Loucy (cell line): ENCODE results near the gene MOSPD2.

ENCODE experiments used
- H2AFZ ChIP-seq: fragments of 200-600 bp; sonication (generic); 2 replicates; pipeline ENCODE4 v1.6.0; 2016; ENCODE audit warnings: antibody characterized with exemption, mild to moderate bottlenecking, low read length, moderate library complexity
- H3F3A ChIP-seq: fragments of 200-600 bp; 2 replicates; pipeline ENCODE4 v1.6.0; 2016; ENCODE audit warnings: antibody characterized with exemption, low read depth, mild to moderate bottlenecking
- H3K27me3 ChIP-seq: fragments of 200-600 bp; sonication (generic); 2 replicates; pipeline ENCODE4 v1.6.1; 2014; ENCODE audit warnings: low read length, mild to moderate bottlenecking; ENCODE audit not compliant: insufficient read depth, poor library complexity, severe bottlenecking
- H3K36me3 ChIP-seq: fragments of 200-600 bp; sonication (generic); 2 replicates; pipeline ENCODE4 v1.6.1; 2016; ENCODE audit warnings: low read length; ENCODE audit not compliant: insufficient read depth
- H3K4me1 ChIP-seq: fragments of 200-600 bp; sonication (generic); 2 replicates; pipeline ENCODE4 v1.5.1; 2014; ENCODE audit warnings: low read length, mild to moderate bottlenecking; ENCODE audit not compliant: insufficient read depth, poor library complexity, severe bottlenecking
- H3K4me2 ChIP-seq: fragments of 200-600 bp; sonication (generic); 2 replicates; pipeline ENCODE4 v1.6.0; 2014; ENCODE audit warnings: antibody characterized with exemption, low read length, low read depth, mild to moderate bottlenecking; ENCODE audit not compliant: poor library complexity, severe bottlenecking
- H3K4me3 ChIP-seq: fragments of 200-600 bp; sonication (generic); 2 replicates; pipeline ENCODE4 v1.5.1; 2014; ENCODE audit warnings: low read length, mild to moderate bottlenecking, mixed read lengths; ENCODE audit not compliant: poor library complexity, severe bottlenecking
- H3K79me2 ChIP-seq: fragments of 200-600 bp; sonication (generic); 2 replicates; pipeline ENCODE4 v1.6.1; 2014; ENCODE audit warnings: low read length; ENCODE audit not compliant: insufficient read depth
- H3K9ac ChIP-seq: fragments of 200-600 bp; sonication (generic); 2 replicates; pipeline ENCODE4 v1.6.0; 2014; ENCODE audit warnings: mild to moderate bottlenecking, low read depth, low read length, moderate library complexity; ENCODE audit not compliant: poor library complexity, severe bottlenecking
- H3K9me2 ChIP-seq: fragments of 200-600 bp; sonication (generic); replicated peaks from 2 replicates; pipeline ENCODE4 v1.6.1; 2016; ENCODE audit warnings: low read depth, low read length, mixed read lengths
- H3K9me3 ChIP-seq: fragments of 200-600 bp; sonication (generic); 2 replicates; pipeline ENCODE4 v1.6.1; 2014; ENCODE audit warnings: mild to moderate bottlenecking, antibody characterized with exemption, low read length, low read depth; ENCODE audit not compliant: insufficient read depth
- H4K20me1 ChIP-seq: fragments of 200-600 bp; sonication (generic); 2 replicates; pipeline ENCODE4 v1.6.0; 2014; ENCODE audit warnings: antibody characterized with exemption, low read length, mild to moderate bottlenecking; ENCODE audit not compliant: insufficient read depth, poor library complexity, severe bottlenecking
- EZH2phosphoT487 ChIP-seq: fragments of 200-600 bp; IDR thresholded peaks from 2 replicates; pipeline ENCODE4 v1.6.1; 2018; ENCODE audit warnings: antibody characterized with exemption, mild to moderate bottlenecking, moderate library complexity, borderline replicate concordance
- TF ChIP-seq, protein P1 (sequence below): fragments of 200-600 bp; sonication (generic); conservative IDR thresholded peaks from 2 replicates; pipeline ENCODE4 v1.5.1; 2014; ENCODE audit warnings: mild to moderate bottlenecking, antibody characterized with exemption, low read length

The MOSPD2 gene

DNA sequence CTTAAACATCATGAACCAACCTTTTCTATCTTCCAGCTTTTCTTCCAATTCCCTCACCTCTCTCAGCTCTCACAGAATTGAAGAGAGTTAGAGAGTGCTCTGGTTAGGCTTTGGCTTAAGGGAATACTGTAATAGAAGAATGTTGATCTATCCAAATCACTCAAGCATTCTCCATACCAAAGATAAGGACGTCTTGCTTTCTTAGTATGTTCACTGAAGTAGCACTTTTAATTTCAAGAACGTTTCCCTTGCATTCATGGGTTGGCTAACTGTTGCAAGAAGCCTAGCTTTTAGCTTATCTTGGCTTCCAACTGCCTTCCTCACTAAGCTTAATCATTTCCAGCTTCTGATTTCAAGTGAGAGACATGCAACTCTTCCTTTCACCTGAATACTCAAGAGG lies 43.6 kb upstream of the MOSPD2 start:
- Histone ChIP-seq H3K9me2 (no peaks in the 10 kb centered on the region), H4K20me1 (no peaks in the 10 kb centered on the region)

DNA sequence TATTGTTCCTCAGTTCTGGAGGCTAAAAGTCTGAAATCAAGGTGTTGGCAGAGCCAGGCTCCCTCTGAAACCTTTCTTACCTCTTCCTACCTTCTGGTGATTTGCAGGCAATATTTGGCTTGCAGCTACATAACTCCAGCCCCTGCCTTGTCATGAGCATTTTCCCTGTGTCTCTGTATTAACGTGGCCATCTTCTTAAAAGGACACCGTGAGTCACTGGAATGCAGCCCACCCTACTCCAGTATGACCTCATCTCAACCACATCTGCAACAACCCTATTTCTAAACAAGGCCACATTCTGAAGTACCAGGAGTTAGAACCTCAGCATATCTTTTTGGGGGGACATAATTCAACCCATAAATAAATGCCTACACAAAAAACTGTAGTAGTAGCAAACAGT lies 41.1 kb upstream of the MOSPD2 start:
- Histone ChIP-seq H3K4me3 (no peak overlapping the region), H3K4me1 (no peaks in the 10 kb centered on the region), H3K36me3 (peaks cover 3% of the 10 kb centered on the region; the same call in 1 of the 2 replicates), H2AFZ (no peak overlapping the region), H3K79me2 (no peaks in the 10 kb centered on the region), H3K27me3 (no peaks in the 10 kb centered on the region), H3F3A (no peaks in the 10 kb centered on the region), H3K9me2 (no peaks in the 10 kb centered on the region), H3K9me3 (no peaks in the 10 kb centered on the region), H3K4me2 (no peak overlapping the region), H3K9ac (no peak overlapping the region), H4K20me1 (no peaks in the 10 kb centered on the region)
- TF ChIP-seq, protein P1, sequence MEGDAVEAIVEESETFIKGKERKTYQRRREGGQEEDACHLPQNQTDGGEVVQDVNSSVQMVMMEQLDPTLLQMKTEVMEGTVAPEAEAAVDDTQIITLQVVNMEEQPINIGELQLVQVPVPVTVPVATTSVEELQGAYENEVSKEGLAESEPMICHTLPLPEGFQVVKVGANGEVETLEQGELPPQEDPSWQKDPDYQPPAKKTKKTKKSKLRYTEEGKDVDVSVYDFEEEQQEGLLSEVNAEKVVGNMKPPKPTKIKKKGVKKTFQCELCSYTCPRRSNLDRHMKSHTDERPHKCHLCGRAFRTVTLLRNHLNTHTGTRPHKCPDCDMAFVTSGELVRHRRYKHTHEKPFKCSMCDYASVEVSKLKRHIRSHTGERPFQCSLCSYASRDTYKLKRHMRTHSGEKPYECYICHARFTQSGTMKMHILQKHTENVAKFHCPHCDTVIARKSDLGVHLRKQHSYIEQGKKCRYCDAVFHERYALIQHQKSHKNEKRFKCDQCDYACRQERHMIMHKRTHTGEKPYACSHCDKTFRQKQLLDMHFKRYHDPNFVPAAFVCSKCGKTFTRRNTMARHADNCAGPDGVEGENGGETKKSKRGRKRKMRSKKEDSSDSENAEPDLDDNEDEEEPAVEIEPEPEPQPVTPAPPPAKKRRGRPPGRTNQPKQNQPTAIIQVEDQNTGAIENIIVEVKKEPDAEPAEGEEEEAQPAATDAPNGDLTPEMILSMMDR: no peak
- no peak for TF ChIP-seq EZH2phosphoT487

More for the DNA sequence above, 43.6 kb upstream of the MOSPD2 start:
- Histone ChIP-seq H3K4me1 (no peaks in the 10 kb centered on the region), H2AFZ (no peak overlapping the region), H3F3A (no peaks in the 10 kb centered on the region), H3K36me3 (no peaks in the 10 kb centered on the region), H3K9ac (no peak overlapping the region), H3K9me3 (no peaks in the 10 kb centered on the region), H3K79me2 (no peaks in the 10 kb centered on the region), H3K27me3 (no peaks in the 10 kb centered on the region), H3K4me3 (no peak overlapping the region), H3K4me2 (no peak overlapping the region)
- TF ChIP-seq EZH2phosphoT487: no peak
- TF ChIP-seq, protein P1: no peak

DNA sequence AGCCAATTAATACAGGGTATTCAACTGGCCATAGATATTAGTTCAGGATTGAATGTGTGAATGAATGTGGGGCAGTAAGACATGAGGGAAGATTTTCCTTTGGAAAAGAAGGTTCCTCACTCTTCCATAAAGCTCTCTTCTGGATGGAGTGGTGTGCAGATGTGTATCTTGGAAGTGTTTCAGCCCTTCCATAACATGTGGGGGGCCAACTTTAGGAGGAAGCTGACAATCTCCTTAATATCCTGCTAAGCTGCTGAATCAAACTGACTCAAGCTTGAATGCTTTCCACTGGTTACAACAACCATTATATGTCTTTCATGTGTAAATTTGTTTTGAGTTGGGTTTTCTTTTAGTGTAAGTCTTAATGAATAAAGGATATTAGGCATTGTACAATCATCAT lies 40.6 kb upstream of the MOSPD2 start:
- Histone ChIP-seq H2AFZ (no peak overlapping the region), H3K79me2 (no peaks in the 10 kb centered on the region), H3K9me2 (no peaks in the 10 kb centered on the region), H3K4me1 (no peaks in the 10 kb centered on the region), H3K9ac (no peak overlapping the region), H3F3A (no peaks in the 10 kb centered on the region), H3K36me3 (peaks cover 3% of the 10 kb centered on the region; the same call in 1 of the 2 replicates), H3K4me3 (no peak overlapping the region), H3K9me3 (no peaks in the 10 kb centered on the region), H3K4me2 (no peak overlapping the region), H4K20me1 (no peaks in the 10 kb centered on the region), H3K27me3 (no peaks in the 10 kb centered on the region)
- no peak for TF ChIP-seq EZH2phosphoT487
- TF ChIP-seq, protein P1: no peak
